H4 (cell line): ENCODE data around the gene NFS1. TPM values are rescaled to one million over a fixed set of nuclear protein-coding genes. Genes with fewer than 3 reads are reported as not detected.
"Not testable (repeated sequence)": the region's sequence is repeated elsewhere in the genome, so short reads cannot be mapped to it uniquely, and the experiment has no call there.

Source experiments
- DNase-seq: peaks from one replicate; pipeline ENCODE4 v3.0.0-alpha.2; 2015; ENCODE audit warnings: low spot score
- total RNA-seq: library from RNA; depleted of rRNA; stranded (reverse); fragments of >200 nt; shearing (Covaris generic); gene quantifications from 2 replicates; pipeline ENCODE4 v1.2.3, GENCODE V29; 2014

Gene NFS1
- total RNA-seq, 1 experiment from 2014 or later = 42.0 TPM

DNA sequence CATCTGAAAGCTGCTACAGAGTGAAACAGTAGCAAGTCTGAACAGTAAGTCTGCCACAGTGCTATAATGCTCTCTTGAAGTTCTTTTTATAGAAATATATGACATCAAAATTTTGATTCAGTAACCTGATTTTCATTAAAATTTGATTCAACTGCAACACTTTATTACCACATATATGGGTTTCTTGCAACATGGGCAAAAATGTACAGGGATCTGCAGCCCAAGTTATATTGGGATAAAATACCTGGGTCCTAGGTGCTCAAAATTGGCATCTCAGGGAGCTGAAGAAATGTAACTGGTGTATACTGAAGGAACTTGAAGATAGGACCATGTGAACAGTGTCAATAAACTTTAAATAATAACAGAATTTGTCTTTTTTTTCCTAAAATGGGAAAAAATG, 10.9 kb upstream of the NFS1 start:
- no peak for DNase-seq

DNA sequence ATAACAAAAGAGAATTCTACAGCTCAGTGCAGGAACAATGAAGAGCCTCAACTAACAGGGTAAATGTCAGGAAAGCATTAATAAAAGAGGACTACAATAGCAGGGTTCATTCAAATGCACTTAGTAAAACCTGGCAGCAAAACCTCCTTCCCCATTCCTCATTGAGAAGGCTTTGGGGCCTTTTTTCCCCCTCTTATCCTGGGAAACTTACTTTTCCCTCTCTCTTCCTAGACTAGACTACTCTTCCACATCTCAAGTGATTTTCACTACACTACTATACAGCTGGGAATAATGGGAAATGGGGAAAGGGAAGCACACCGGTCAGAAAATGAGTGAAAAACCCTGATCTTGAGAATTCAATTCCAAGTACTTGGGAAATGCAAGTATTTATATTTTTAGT, 10.1 kb upstream of the NFS1 start:
- DNase-seq = no peak

DNA sequence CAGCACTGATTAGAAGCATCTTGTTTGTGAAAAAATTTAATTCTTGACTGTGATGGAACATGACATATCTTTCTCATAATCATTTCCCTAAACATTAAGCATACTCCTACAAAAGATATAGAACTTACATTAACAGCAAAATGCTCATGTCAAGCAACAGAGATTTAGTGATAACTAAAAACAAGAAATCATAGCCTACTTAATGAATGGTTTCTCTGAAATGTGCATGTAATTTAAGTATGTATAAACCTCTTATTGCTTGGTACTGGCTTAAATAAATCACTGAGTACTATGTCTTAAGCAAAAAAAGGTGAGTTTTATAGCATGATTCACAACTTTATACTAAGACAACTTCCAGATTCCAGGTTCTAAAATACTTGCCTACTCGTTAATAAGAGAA, 9.3 kb upstream of the NFS1 start:
- no peak for DNase-seq

DNA sequence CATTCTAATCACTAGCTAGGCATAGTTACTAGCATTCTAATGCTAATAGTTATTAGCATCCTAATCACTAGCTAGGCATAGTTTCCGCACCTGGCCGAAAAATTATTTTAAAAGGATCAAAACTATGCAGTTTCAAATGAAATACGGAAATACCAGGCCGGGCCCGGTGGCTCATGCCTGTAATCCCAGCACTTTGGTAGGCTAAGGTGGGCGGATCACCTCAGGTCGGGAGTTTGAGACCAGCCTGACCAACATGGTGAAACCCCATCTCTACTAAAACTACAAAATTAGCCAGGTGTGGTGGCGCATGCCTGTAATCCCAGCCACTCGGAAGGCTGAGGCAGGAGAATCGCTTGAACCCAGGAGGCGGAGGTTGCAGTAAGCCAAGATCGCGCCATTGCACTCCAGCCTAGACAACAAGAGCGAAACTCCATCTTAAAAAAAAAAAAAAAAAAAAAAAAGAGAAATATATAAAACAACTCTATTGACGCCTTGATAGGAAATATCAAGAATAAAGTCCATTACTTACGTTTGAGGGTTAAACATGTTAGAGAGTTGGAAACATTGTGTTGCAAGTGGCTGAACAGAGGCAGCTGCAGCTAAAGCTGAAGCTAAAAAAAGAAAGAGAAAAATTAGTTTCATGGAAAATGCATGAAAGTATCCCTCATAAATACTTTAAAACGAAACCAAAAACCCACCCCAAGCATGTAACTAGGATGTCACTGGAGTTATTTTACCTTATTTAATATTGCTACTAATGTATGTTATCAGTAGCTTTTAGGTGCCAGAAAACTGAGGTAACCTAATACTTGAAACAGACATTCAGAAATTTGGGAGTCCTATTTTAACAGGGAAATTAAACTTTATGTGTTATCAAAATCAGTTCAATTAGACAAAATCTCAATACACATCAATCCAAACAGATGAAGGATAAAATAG, 7.7 kb upstream of the NFS1 start:
- not testable (repeated sequence) for DNase-seq

DNA sequence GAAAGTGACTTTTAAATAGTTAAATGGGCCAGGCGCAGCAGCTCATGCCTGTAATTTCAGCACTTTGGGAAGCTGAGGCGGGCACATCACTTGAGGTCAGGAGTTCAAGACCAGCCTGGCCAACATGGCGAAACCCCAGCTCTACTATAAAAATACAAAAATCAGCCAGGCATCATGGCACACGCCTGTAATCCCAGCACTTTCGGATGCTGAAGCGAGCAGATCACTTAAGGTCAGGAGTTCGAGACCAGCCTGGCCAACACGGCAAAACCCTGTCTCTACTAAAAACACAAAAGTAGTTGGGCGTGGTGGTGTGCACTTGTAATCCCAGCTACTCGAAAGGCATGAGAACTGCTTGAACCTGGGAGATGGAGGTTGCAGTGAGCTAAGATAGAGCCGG, 6.7 kb upstream of the NFS1 start:
- not testable (repeated sequence) for DNase-seq

DNA sequence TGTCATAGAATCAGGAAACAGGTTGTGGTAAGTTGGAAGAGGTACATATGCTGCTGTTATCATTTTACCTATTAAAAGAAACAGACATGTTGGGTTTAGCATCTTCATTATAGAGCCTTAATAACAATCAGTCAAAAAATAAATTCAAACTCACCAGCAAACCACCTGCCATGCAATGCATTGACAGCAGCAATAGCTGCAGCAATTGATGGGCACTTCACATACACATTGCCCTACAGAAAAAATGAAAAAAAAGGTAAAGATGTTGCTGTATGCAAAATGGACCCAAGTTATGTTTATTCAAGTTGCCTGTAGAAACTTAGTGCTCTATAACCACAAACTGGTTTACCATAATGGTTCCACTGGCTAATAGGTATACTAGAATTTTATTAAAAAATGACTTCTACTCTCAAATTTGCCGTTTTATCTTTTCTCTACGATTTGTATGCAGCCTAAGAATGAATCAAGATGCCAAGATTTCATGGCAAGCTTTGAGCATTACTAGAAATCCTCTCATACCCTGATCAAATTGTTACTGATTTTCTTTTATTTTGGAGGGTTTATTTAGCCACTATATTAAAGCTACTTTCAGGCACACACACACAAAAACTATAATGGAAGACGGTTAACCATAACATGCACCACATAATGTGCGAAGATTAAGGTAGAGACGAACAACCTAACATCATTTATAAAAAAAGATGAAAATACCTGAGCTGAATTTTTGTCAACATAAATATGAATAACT, 5.5 kb upstream of the NFS1 start:
- DNase-seq = no peak

DNA sequence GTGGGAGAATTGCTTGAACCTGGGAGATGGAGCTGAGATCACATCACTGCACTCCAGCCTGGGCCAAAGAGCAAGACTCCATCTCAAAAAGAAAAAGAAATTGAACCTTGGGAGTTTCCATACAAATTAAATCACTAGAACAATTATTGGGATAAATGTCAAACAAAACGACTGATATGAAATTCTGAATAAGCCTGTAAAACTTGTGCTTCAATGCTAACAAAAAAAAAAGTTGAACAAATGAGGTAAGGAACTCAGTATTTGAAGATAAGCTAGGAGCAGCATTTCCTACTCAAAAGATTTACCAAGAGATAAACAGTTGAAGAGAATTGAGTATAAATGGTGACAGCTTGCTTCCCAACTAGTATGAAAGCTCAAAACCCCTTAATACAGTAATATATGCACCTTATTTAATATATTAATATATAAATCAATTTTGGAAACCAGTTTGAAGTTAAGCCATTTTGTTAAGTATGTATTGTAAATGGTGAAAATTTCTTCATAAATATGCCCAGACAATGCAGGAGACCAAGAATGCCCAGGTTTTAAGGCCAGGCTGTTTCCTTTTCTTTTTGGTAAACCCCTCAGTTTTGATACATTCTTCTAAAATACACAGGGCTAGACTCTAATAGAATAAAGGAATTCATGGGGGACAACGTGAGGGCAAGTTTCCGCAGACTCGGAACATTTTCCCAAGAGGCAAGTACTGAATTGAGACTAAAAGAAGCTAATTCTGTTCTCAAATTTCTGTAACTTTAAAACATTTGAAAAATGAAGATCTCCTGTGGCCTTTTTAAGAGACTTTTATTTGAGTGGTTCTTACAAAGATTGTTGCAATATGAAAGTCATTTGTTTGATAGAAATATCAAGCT, 3.9 kb upstream of the NFS1 start:
- DNase-seq = no peak

DNA sequence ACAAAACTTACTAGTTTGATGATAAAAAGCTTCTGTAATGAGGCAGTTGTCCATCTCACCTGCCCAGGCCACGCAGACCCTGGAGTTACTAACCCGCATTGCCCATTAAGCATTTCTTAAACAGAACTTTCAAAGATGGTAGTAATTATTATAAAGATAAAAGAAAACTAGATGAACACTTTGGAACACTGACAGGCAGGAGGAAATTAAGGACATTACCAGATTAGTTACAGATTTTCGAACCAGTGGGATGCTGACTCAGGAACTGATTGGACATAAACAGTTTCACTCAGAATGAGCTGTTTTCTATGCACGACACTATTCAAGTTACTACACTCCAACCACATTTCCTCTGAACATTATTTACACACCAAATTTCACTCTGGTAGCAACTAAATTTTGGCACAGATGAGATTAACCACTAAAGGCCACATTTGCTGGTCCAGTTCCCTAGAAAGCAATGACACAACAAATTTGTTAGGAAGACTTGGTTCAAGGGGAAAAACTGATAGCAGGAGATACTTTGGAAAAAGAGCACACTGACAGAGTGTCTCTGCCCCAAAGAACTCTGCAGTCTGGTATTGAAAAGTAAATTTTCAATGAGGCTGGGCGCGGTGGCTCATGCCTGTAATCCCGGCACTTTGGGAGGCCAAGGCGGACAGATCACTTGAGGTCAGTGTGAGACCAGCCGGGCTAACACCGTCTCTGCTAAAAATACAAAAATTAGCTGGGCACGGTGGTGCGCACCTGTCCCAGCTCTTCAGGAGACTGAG, 3.1 kb upstream of the NFS1 start:
- DNase-seq = peak; percentile 23

DNA sequence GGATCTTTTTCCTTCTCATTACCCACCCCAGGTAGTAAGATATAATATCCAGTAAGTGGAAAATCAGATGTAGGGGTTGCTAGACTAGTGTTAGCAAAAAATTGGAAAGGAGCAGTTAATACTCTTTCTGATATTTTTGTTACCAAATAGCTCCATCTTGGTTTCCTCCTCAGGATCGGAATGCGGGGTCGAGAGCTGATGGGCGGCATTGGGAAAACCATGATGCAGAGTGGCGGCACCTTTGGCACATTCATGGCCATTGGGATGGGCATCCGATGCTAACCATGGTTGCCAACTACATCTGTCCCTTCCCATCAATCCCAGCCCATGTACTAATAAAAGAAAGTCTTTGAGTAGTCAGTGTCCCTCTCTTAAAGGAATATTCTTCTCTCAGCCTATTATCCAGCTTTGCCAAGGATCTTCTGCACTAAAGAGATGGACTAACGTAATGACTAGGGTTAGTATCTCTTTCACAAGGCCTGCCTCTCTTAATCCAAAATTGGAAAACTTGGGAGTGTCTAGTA, 1.5 kb upstream of the NFS1 start:
- DNase-seq = no peak

DNA sequence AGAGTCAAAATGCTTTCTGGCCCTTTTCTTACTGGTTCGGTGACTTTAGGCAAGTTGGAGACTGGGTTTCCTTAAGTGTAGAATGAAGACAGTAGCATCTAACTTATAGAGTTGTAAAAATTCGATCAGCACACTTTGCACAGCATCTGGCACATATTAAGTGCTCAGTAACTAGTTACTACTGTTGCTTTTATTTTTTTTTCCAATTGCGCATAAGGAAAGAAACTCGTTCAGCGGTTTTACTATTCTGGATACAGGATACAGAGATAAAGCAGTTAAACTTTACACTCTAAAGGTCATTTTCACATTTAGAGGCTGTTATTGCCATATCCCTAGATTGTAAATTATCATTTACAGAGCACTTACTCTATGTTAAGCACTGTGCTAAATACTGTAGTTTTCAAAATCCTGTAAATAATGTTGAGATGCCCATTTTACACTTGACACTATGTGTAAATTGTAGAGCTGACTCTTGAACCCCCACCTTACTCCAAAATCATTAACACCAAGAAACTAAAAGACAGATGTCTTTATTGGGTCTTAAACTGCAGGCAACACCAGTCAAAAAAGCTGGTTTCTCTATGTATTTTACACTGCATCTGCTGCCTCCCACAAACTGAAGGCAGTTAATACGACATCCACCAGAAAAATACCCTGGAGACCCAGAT, 939 bp upstream of the NFS1 start:
- DNase-seq = no peak

DNA sequence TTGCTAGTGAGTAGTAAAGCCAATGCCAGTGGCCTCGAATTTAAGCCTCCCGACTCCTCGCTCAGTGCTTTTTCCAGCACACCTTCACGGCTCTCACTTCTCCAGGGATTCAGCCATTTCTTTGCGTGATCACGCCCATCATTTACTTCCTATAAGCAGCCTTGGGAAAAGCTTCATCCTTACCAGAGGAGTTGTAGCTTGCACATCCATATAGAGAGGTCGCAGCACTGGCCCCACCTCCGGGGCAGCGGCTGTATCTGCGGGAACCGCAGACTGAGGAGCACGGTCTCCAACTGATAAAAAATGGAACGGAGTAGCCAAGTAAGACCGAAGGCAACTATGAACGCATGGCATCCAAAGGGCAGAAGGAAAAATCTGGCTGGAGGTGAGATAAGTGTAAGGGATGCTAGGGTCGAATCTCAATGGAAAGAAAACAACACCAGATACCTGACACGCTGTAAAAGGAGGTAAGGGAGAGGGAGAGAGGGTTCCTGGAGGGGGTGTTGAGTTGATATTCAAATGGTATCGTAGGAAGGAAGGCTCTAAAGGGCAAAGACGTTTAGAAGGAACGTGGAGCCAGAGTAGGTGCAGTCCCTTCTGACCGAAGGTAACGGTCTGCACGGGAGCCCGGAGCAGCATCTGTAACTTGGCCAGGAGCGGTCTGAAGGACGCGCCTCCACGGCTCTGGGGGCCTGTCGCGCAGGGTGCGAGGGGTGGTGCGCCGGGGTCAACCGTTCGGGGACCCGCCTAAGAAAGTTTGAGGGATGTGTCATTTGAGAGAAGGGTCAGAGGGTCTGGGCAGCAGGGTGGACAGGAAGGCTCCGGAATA, 640 bp downstream of the NFS1 start:
- DNase-seq = no peak

DNA sequence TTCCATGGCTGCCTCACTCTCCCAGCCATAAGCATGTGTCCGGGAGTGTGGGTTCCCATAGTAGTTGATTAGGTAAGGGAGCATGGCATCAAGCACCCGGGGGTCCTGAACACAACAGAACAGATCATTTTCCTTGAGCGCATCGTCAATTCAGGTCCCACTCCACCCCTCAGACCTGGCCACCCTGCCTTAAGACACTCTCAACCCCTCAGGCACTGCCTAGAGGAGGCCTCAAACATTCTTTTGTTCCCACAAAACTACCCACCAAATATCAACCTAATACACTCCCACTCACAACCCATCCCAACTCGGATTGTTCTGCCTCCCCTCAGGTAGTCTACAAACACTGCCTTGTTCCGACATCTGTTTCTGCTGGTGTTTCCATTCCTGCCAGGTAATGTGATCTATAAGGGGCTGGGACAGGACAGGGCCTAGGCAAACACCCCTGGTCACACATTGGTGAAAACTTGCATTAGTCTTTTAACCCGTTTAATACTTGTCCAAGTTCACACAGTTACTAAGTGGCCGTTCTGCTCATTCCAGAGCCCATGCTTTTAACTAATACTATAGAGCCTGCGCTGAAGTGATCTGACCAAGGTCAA, 1.4 kb downstream of the NFS1 start:
- DNase-seq = no peak

DNA sequence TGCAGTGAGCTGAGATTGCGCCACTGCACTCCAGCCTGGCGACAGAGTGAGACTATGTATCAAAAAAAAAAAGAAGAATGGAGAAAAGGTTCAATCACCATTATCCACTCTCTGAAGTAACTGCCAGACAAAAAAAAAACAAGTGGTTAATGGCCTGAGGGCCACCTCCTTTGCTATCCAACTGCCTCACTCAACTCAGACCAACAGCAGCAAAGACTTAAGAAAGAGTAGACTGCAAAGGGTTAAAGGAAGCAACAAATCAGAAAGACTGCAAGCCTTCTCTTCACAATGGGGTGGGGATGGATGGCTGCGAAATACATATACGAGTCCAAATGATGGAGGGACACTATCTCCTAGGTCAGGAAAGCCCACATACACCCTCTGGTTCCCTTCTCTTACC, 3.2 kb downstream of the NFS1 start:
- no peak for DNase-seq

DNA sequence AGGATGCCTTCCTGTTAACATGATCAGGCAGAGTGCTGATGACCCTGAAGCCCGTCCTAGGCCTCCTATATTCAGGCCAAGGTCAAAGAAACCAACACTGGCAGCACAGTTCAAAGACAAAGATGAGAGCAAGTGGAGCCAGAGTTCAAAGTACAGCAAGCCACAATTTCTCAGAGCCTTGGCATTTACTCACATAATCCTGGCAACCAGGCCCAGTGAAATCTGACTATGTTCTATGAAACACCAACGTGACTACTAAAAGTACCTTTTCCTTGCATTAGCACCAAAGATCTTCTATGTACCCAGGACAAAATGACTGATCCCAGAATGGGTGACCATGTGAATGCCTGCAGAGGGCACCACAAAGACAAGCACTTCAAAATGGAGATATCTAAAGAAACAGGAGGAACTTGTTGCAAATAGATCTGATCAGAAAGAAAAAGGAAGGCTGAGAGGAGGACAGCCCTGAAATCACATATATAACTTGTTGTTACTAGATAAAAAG, 3.9 kb downstream of the NFS1 start:
- DNase-seq = no peak

DNA sequence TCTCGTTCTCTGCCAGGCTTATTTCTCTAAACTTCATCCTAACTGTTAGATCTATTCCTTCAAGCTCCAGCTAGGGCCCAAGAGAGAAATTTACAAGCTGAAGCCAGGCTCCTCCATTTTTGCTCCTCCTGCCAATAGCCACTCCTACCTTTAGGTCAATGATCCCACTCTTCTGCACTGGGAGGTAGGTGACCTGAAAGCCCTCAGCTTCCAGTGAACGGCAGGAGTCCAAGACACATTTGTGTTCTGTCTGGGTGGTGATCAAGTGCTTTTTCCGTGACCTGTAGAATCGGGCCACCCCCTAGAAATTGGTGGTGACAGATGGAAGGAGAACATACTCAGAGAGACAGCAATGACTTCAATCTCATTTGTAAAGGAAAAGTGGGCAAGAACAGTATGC, 8.9 kb downstream of the NFS1 start:
- no peak for DNase-seq

DNA sequence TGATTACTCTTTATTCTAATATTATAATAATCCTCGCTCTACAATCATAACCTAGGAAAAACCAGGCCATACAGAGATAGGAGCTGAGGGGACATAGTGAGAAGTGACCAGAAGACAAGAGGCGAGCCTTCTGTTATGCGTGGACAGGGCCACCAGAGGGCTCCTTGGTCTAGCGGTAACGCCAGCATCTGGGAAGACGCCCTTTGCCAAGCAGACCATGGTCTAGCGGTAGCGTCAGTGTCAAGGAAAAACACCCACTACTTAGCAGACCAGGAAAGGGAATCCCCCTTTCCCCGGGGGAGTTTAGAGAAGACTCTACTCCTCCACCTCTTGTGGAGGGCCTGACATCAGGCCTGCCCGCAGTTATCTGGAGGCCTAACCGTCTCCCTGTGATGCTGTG, 12.3 kb downstream of the NFS1 start:
- not testable (repeated sequence) for DNase-seq

DNA sequence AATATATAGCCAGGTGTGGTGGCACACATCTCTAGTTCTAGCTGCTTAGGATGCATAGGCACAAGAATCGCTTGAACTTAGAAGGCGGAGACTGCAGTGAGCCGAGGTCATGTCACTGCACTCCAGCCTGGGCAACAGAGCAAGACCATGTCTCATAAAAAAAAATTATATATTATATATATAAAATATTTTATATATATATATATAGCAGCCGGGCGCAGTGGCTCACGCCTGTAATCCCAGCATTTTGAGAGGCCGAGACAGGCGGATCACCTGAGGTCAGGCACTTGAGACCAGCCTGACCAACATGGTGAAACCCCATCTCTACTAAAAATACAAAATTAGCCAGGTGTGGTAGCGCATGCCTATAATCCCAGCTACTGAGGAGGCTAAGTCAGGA, 13.8 kb downstream of the NFS1 start:
- not testable (repeated sequence) for DNase-seq

DNA sequence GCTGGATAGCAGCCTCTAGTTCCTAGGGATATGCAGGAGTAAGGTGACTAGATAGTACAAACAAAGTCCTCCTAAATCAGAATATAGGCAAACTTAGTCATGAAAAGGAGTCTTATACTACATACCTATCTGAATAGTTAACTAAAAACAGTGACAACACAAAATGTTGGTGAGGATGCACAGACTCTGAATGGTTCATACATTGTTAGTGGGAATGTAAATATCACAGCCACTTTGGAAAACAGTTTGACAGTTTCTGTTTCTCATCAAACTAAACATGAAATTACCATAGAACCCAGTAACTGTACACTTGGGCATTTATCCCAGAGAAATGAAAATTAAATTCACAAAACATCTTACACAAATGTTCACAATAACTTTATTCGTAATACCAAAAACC, 17.2 kb downstream of the NFS1 start:
- no peak for DNase-seq
